ENCODE results near the gene ANKRD12. TPM values are rescaled to one million over a fixed set of nuclear protein-coding genes. Genes with fewer than 3 reads are reported as not detected.
"Not testable (repeated sequence)": the region's sequence is repeated elsewhere in the genome, so short reads cannot be mapped to it uniquely, and the experiment has no call there.

Gene ANKRD12
- polyA plus RNA-seq, 1 donor (not counting 4 experiments of a cell fraction or from before 2014, with no cell fraction given), result 8.0 TPM

GRCh38 chr18:9169515-9169914 is 32.9 kb downstream of the ANKRD12 start:
- H3K36me3 ChIP-seq (ENCODE audit: control insufficient read depth in 2 of 2, extremely low read depth in 1 of 2, insufficient read depth in 2 of 2, low read length in 2 of 2); DNase-seq (ENCODE audit: low read depth, low spot score); H3K9me1 ChIP-seq (ENCODE audit: control insufficient read depth, extremely low read depth, insufficient read depth, low read length); H3K27me3 ChIP-seq (ENCODE audit: control insufficient read depth, extremely low read depth, insufficient read depth, low read length); dilution Hi-C loops (cut with MboI; ENCODE audit: extremely low pct_ligation_motif_present, low sequenced_read_pairs); H3K27ac ChIP-seq (ENCODE audit: control insufficient read depth, insufficient read depth, low read length); H3K9me3 ChIP-seq (ENCODE audit: control insufficient read depth, low read depth, low read length); H3K4me2 ChIP-seq (ENCODE audit: control insufficient read depth, extremely low read depth, insufficient read depth, low read depth, low read length); H2AFZ ChIP-seq (ENCODE audit: control insufficient read depth, low read length); H3K9ac ChIP-seq (ENCODE audit: control insufficient read depth, extremely low read depth, insufficient read depth, low read length); H3K4me3 ChIP-seq (ENCODE audit: control insufficient read depth in 2 of 3, extremely low read depth in 1 of 3, insufficient read depth in 2 of 3, low read depth in 1 of 3, low read length in 3 of 3); H4K20me1 ChIP-seq (ENCODE audit: control insufficient read depth, extremely low read depth, insufficient read depth, low read length); FAIRE-seq; H3K4me1 ChIP-seq (ENCODE audit: control insufficient read depth, extremely low read depth, insufficient read depth, low read length): not testable (repeated sequence)
- peaks cover 42% of the 10 kb centered on the region for H3K79me2 ChIP-seq (ENCODE audit: control insufficient read depth, insufficient read depth, low read length)

DNA sequence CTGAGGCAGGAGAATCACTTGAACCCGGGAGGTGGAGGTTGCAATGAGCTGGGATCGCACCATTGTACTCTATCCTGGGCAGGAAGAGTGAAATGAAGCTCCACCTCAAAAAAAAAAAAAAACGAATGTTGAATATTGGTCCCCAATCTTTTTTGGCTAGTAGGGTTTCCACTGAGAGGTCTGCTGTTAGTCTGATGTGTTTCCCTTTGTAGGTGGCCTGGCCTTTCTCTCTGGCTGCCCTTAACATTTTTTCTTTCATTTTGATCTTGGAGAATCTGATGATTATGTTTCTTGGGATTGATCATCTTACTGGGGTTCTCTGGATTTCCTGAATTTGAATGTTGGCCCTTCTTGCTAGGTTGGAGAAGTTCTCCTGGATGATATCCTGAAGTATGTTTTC is 35.3 kb downstream of the ANKRD12 start:
- H4K20me1 ChIP-seq (ENCODE audit: control insufficient read depth, extremely low read depth, insufficient read depth, low read length); H3K4me2 ChIP-seq (ENCODE audit: control insufficient read depth, extremely low read depth, insufficient read depth, low read depth, low read length); H3K4me1 ChIP-seq (ENCODE audit: control insufficient read depth, extremely low read depth, insufficient read depth, low read length); H2AFZ ChIP-seq (ENCODE audit: control insufficient read depth, low read length); H3K27ac ChIP-seq (ENCODE audit: control insufficient read depth, insufficient read depth, low read length); FAIRE-seq; H3K27me3 ChIP-seq (ENCODE audit: control insufficient read depth, extremely low read depth, insufficient read depth, low read length); DNase-seq (ENCODE audit: low read depth, low spot score); H3K9me3 ChIP-seq (ENCODE audit: control insufficient read depth, low read depth, low read length); H3K9ac ChIP-seq (ENCODE audit: control insufficient read depth, extremely low read depth, insufficient read depth, low read length); dilution Hi-C loops (cut with MboI; ENCODE audit: extremely low pct_ligation_motif_present, low sequenced_read_pairs); H3K4me3 ChIP-seq (ENCODE audit: control insufficient read depth in 2 of 3, extremely low read depth in 1 of 3, insufficient read depth in 2 of 3, low read depth in 1 of 3, low read length in 3 of 3); H3K36me3 ChIP-seq (ENCODE audit: control insufficient read depth in 2 of 2, extremely low read depth in 1 of 2, insufficient read depth in 2 of 2, low read length in 2 of 2); H3K9me1 ChIP-seq (ENCODE audit: control insufficient read depth, extremely low read depth, insufficient read depth, low read length): not testable (repeated sequence)
- peaks cover 40% of the 10 kb centered on the region for H3K79me2 ChIP-seq (ENCODE audit: control insufficient read depth, insufficient read depth, low read length)

DNA sequence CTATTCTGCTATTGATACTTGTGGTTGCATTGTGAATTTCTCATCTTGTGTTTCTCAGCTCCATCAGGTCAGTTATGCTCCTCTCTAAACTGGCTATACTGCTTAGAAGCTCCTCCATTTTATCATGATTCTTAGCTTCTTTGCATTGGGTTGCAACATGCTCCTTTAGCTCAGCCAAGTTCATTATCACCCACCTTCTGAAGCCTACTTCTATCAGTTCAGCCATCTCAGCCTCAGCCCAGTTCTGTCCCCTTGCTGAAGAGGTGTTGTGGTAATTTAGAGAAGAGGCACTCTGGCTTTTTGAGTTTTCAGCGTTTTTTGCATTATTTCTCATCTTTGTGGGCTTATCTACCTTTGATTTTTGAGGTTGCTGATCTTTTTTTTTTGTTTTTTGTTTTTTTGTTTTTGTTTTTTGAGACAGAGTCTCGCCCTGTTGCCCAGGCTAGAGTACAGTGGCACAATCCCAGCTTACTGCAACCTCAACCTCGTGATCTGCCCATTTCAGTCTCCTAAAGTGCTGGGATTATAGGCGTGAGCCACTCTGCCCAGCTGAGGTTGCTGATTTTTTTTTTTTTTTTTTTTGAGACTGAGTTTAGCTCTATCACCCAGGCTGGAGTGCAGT is 36.0 kb downstream of the ANKRD12 start:
- Histone ChIP-seq H3K9me1 (ENCODE audit: control insufficient read depth, extremely low read depth, insufficient read depth, low read length) (no peaks in the 10 kb centered on the region), H3K4me2 (ENCODE audit: control insufficient read depth, extremely low read depth, insufficient read depth, low read depth, low read length) (no peak overlapping the region), H3K9ac (ENCODE audit: control insufficient read depth, extremely low read depth, insufficient read depth, low read length) (no peak overlapping the region), H2AFZ (ENCODE audit: control insufficient read depth, low read length) (no peak overlapping the region), H3K79me2 (ENCODE audit: control insufficient read depth, insufficient read depth, low read length) (peaks cover 44% of the 10 kb centered on the region), H3K4me3 (ENCODE audit: control insufficient read depth in 2 of 3, extremely low read depth in 1 of 3, insufficient read depth in 2 of 3, low read depth in 1 of 3, low read length in 3 of 3) (no peak overlapping the region), H3K27me3 (ENCODE audit: control insufficient read depth, extremely low read depth, insufficient read depth, low read length) (no peaks in the 10 kb centered on the region), H3K36me3 (ENCODE audit: control insufficient read depth in 2 of 2, extremely low read depth in 1 of 2, insufficient read depth in 2 of 2, low read length in 2 of 2) (no peaks in the 10 kb centered on the region), H3K9me3 (ENCODE audit: control insufficient read depth, low read depth, low read length) (no peaks in the 10 kb centered on the region), H4K20me1 (ENCODE audit: control insufficient read depth, extremely low read depth, insufficient read depth, low read length) (no peaks in the 10 kb centered on the region), H3K4me1 (ENCODE audit: control insufficient read depth, extremely low read depth, insufficient read depth, low read length) (peaks cover 6% of the 10 kb centered on the region), H3K27ac (ENCODE audit: control insufficient read depth, insufficient read depth, low read length) (no peak overlapping the region)
- dilution Hi-C loops (cut with MboI; ENCODE audit: extremely low pct_ligation_motif_present, low sequenced_read_pairs), result no loop called here
- TF ChIP-seq, protein P1, sequence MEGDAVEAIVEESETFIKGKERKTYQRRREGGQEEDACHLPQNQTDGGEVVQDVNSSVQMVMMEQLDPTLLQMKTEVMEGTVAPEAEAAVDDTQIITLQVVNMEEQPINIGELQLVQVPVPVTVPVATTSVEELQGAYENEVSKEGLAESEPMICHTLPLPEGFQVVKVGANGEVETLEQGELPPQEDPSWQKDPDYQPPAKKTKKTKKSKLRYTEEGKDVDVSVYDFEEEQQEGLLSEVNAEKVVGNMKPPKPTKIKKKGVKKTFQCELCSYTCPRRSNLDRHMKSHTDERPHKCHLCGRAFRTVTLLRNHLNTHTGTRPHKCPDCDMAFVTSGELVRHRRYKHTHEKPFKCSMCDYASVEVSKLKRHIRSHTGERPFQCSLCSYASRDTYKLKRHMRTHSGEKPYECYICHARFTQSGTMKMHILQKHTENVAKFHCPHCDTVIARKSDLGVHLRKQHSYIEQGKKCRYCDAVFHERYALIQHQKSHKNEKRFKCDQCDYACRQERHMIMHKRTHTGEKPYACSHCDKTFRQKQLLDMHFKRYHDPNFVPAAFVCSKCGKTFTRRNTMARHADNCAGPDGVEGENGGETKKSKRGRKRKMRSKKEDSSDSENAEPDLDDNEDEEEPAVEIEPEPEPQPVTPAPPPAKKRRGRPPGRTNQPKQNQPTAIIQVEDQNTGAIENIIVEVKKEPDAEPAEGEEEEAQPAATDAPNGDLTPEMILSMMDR (optimal IDR thresholded peaks at IDR 0.05 in 1 of 3, IDR thresholded peaks at IDR 0.05 in 1 of 3, conservative IDR thresholded peaks at IDR 0.05 in 1 of 3; ENCODE audit: extremely low read depth in 1 of 3, insufficient read depth in 2 of 3, low read length in 3 of 3), result no peak
- no peak for TF ChIP-seq EZH2 (IDR thresholded peaks at IDR 0.05; ENCODE audit: low read length)
- no peak for DNase-seq (ENCODE audit: low read depth, low spot score)
- no peak for FAIRE-seq
